ENCODE results near the gene CBFB.

DNA sequence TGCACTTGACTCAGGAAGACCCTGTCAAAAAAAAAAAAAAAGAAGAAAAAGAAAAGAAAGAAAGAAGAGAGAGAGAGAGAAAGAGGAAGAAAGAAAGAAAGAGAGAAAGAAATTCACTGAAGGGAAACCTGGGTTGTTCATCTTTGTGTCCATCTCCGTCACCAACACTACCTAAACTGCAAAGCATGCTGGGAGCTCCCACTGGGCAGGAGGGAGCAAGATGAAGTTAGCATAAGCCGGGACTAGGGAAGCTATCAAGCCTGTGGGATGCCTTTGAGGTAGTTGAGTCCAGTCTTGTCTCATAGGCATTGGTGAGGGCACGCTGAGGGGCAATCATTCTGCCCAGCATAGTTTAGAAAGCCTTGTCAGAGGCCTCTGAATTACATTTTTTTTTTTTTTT, 7.6 kb upstream of the CBFB start:
- TF ChIP-seq, protein P1, sequence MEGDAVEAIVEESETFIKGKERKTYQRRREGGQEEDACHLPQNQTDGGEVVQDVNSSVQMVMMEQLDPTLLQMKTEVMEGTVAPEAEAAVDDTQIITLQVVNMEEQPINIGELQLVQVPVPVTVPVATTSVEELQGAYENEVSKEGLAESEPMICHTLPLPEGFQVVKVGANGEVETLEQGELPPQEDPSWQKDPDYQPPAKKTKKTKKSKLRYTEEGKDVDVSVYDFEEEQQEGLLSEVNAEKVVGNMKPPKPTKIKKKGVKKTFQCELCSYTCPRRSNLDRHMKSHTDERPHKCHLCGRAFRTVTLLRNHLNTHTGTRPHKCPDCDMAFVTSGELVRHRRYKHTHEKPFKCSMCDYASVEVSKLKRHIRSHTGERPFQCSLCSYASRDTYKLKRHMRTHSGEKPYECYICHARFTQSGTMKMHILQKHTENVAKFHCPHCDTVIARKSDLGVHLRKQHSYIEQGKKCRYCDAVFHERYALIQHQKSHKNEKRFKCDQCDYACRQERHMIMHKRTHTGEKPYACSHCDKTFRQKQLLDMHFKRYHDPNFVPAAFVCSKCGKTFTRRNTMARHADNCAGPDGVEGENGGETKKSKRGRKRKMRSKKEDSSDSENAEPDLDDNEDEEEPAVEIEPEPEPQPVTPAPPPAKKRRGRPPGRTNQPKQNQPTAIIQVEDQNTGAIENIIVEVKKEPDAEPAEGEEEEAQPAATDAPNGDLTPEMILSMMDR (IDR thresholded peaks at IDR 0.05), result no peak
- no peak for TF ChIP-seq POLR2A (IDR thresholded peaks at IDR 0.05)
